ENCODE results near the gene IFNG-AS1.
A peak's percentile ranks its signal among the peaks of the same experiment; 100 is the strongest.

The IFNG-AS1 gene

GRCh38 chr12:67944093-67944492, 45.2 kb upstream of the IFNG-AS1 start (continued):
- TF ChIP-seq, protein P1, sequence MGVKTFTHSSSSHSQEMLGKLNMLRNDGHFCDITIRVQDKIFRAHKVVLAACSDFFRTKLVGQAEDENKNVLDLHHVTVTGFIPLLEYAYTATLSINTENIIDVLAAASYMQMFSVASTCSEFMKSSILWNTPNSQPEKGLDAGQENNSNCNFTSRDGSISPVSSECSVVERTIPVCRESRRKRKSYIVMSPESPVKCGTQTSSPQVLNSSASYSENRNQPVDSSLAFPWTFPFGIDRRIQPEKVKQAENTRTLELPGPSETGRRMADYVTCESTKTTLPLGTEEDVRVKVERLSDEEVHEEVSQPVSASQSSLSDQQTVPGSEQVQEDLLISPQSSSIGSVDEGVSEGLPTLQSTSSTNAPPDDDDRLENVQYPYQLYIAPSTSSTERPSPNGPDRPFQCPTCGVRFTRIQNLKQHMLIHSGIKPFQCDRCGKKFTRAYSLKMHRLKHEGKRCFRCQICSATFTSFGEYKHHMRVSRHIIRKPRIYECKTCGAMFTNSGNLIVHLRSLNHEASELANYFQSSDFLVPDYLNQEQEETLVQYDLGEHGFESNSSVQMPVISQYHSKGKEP (tag by site-specific recombination; IDR thresholded peaks at IDR 0.05), result no peak
- no peak for TF ChIP-seq ZNF488 (tag by site-specific recombination; IDR thresholded peaks at IDR 0.05)

GRCh38 chr12:67952787-67953186, 36.5 kb upstream of the IFNG-AS1 start:
- no peaks in the 10 kb centered on the region for H3K36me3 ChIP-seq (ENCODE audit: control insufficient read depth in 2 of 2, insufficient read depth in 1 of 2, low read length in 2 of 2)
- H3K27ac ChIP-seq (ENCODE audit: extremely low read depth, low read depth, low read length), result no peak overlapping the region
- no peaks in the 10 kb centered on the region for H3K9me3 ChIP-seq (ENCODE audit: control insufficient read depth, insufficient read depth, low read depth, low read length)
- POLR2A ChIA-PET, result no interaction called here
- 0 out of 2 replicates have a peak, but pooled peaks cover 6% of the 10 kb centered on the region for H3K4me1 ChIP-seq (ENCODE audit: control insufficient read depth, insufficient read depth, low read length)
- no peak overlapping the region for H3K4me3 ChIP-seq (ENCODE audit: low read depth, low read length)
- no peak for TF ChIP-seq ZNF777 (tag by site-specific recombination; IDR thresholded peaks at IDR 0.05; ENCODE audit: borderline replicate concordance)
- CTCF ChIA-PET, result interaction anchor here (1.3 kb wide), 1 partner anchor 10 kb away, joined by 5 read pairs; no protein-coding TSS in a partner anchor

- CTCF ChIA-PET, result interaction anchor here (0.6 kb wide), 1 partner anchor 295 kb away, joined by 3 read pairs; no protein-coding TSS in a partner anchor
- 0 out of 2 replicates have a peak, but pooled peaks cover 6% of the 10 kb centered on the region for H3K4me1 ChIP-seq (ENCODE audit: control insufficient read depth, insufficient read depth, low read length)
- no peak for TF ChIP-seq AEBP2 (tag by site-specific recombination; IDR thresholded peaks at IDR 0.05; ENCODE audit: borderline replicate concordance)
- no peak for TF ChIP-seq ZNF24 (tag by site-specific recombination; IDR thresholded peaks at IDR 0.05)
- TF ChIP-seq ZNF239 (tag by site-specific recombination; IDR thresholded peaks at IDR 0.05), result no peak
- no peak for TF ChIP-seq ZSCAN16 (tag by site-specific recombination; IDR thresholded peaks at IDR 0.05)
- no peak for TF ChIP-seq ZXDB (tag by site-specific recombination; IDR thresholded peaks at IDR 0.05)
- TF ChIP-seq ZNF626 (tag by site-specific recombination; IDR thresholded peaks at IDR 0.05), result 0 out of 2 replicates have a peak, but pooled peaks have one; percentile 47
- no peak for TF ChIP-seq ZNF785 (tag by site-specific recombination; IDR thresholded peaks at IDR 0.05)
- no peak for TF ChIP-seq ZNF174 (tag by site-specific recombination; IDR thresholded peaks at IDR 0.05)
- no peak for TF ChIP-seq ZNF19 (tag by site-specific recombination; IDR thresholded peaks at IDR 0.05; ENCODE audit: low read depth)
- peak; percentile 70; the same call in 1 of the 2 replicates for TF ChIP-seq SCRT2 (tag by site-specific recombination; IDR thresholded peaks at IDR 0.05)
- TF ChIP-seq, protein P1 (tag by site-specific recombination; IDR thresholded peaks at IDR 0.05), result peak; percentile 68; the same call in 1 of the 2 replicates
- TF ChIP-seq, protein P2, sequence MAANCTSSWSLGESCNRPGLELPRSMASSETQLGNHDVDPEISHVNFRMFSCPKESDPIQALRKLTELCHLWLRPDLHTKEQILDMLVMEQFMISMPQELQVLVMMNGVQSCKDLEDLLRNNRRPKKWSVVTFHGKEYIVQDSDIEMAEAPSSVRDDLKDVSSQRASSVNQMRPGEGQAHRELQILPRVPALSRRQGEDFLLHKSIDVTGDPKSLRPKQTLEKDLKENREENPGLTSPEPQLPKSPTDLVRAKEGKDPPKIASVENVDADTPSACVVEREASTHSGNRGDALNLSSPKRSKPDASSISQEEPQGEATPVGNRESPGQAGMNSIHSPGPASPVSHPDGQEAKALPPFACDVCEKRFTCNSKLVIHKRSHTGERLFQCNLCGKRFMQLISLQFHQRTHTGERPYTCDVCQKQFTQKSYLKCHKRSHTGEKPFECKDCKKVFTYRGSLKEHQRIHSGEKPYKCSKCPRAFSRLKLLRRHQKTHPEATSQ (tag by site-specific recombination; IDR thresholded peaks at IDR 0.05), result no peak
- 0 out of 2 replicates have a peak, but pooled peaks have one; percentile 28 for TF ChIP-seq ZNF776 (tag by site-specific recombination; IDR thresholded peaks at IDR 0.05; ENCODE audit: borderline replicate concordance)
- no peak for TF ChIP-seq ZNF677 (tag by site-specific recombination; IDR thresholded peaks at IDR 0.05)
- TF ChIP-seq, protein P3, sequence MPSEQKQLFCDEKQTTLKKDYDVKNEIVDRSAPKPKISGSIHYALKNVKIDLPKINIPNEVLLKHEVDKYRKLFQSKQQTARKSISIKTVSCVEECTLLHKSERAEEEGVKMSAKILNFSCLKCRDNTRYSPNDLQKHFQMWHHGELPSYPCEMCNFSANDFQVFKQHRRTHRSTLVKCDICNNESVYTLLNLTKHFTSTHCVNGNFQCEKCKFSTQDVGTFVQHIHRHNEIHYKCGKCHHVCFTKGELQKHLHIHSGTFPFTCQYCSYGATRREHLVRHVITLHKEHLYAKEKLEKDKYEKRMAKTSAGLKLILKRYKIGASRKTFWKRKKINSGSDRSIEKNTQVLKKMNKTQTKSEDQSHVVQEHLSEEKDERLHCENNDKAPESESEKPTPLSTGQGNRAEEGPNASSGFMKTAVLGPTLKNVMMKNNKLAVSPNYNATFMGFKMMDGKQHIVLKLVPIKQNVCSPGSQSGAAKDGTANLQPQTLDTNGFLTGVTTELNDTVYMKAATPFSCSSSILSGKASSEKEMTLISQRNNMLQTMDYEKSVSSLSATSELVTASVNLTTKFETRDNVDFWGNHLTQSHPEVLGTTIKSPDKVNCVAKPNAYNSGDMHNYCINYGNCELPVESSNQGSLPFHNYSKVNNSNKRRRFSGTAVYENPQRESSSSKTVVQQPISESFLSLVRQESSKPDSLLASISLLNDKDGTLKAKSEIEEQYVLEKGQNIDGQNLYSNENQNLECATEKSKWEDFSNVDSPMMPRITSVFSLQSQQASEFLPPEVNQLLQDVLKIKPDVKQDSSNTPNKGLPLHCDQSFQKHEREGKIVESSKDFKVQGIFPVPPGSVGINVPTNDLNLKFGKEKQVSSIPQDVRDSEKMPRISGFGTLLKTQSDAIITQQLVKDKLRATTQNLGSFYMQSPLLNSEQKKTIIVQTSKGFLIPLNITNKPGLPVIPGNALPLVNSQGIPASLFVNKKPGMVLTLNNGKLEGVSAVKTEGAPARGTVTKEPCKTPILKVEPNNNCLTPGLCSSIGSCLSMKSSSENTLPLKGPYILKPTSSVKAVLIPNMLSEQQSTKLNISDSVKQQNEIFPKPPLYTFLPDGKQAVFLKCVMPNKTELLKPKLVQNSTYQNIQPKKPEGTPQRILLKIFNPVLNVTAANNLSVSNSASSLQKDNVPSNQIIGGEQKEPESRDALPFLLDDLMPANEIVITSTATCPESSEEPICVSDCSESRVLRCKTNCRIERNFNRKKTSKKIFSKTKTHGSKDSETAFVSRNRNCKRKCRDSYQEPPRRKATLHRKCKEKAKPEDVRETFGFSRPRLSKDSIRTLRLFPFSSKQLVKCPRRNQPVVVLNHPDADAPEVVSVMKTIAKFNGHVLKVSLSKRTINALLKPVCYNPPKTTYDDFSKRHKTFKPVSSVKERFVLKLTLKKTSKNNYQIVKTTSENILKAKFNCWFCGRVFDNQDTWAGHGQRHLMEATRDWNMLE (tag by site-specific recombination; conservative IDR thresholded peaks at IDR 0.05; ENCODE audit: low read depth), result no peak
- no peak for TF ChIP-seq ZFP3 (tag by site-specific recombination; IDR thresholded peaks at IDR 0.05; ENCODE audit: low read depth)
- TF ChIP-seq ZNF133 (tag by site-specific recombination; IDR thresholded peaks at IDR 0.05), result no peak
- TF ChIP-seq SETDB1 (IDR thresholded peaks at IDR 0.05; ENCODE audit: insufficient read length, low read length), result no peak
These were observed 31.9 kb upstream of the IFNG-AS1 start for GRCh38 chr12:67957383-67957782.

More at GRCh38 chr12:67957383-67957782, 31.9 kb upstream of the IFNG-AS1 start:
- Histone ChIP-seq H3K36me3 (ENCODE audit: control insufficient read depth in 2 of 2, insufficient read depth in 1 of 2, low read length in 2 of 2) (no peaks in the 10 kb centered on the region), H3K27ac (ENCODE audit: extremely low read depth, low read depth, low read length) (no peak overlapping the region), H3K9me3 (ENCODE audit: control insufficient read depth, insufficient read depth, low read depth, low read length) (no peaks in the 10 kb centered on the region), H3K4me3 (ENCODE audit: low read depth, low read length) (no peak overlapping the region)
- POLR2A ChIA-PET, result no interaction called here
